ENCODE data around the gene NKTR.

The NKTR gene

DNA sequence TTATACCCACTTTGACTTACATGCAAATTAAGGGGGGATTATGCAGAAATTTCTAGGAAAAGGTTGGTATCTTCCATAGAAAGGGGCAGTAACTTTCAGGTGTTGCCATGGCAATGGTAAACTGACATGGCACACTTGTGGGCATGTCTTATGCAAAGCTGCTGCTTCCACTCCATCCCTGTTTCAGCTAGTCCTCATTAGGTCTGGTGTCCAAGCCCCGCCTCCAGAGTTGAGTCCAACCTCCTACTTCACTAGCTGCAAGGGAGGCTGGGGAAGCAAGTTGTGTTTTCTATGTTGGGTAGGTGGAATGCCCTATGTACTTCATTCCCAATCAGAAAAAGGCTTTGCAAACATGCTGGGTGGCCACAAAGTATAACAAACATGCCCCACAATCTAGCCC lies 70.2 kb downstream of the NKTR start:
- H3K4me3 ChIP-seq (ENCODE audit: low read depth, low read length), result no peak overlapping the region
- DNase-seq (ENCODE audit: low read depth), result no peak

GRCh38 chr3:42672515-42672914 lies 72.0 kb downstream of the NKTR start:
- DNase-seq (ENCODE audit: low read depth), result no peak
- no peak overlapping the region for H3K4me3 ChIP-seq (ENCODE audit: low read depth, low read length)

GRCh38 chr3:42673082-42673481 lies 72.6 kb downstream of the NKTR start:
- no peak overlapping the region for H3K4me3 ChIP-seq (ENCODE audit: low read depth, low read length)
- no peak for DNase-seq (ENCODE audit: low read depth)

GRCh38 chr3:42674146-42674545 lies 73.7 kb downstream of the NKTR start:
- no peak overlapping the region for H3K4me3 ChIP-seq (ENCODE audit: low read depth, low read length)
- no peak for DNase-seq (ENCODE audit: low read depth)

- no peak for DNase-seq (ENCODE audit: low read depth)
- H3K4me3 ChIP-seq (ENCODE audit: low read depth, low read length), result no peak overlapping the region
Observed at GRCh38 chr3:42675909-42676308, 75.4 kb downstream of the NKTR start.

DNA sequence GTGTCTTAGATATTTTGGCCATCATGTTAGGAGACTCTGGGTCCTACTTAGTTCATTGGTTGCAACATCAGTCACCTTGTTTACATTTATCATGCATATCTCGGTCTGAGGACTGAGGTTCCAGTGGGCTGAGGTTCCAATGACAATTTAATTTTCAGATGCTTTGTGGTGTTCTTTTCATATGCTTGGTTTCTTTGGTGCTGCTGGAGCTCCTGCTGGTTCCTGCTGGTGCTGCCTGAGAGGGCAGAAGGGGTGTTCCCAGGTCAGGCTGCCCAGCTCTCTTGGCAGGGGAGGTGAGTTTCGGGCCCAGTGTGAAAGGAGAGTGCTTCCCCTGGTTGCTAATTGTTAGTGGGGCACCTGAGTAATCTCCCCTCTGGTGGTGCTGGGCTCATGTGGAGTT lies 78.0 kb downstream of the NKTR start:
- no peak for DNase-seq (ENCODE audit: low read depth)
- H3K4me3 ChIP-seq (ENCODE audit: low read depth, low read length), result no peak overlapping the region

- DNase-seq (ENCODE audit: low read depth), result peak; percentile 19
- no peak overlapping the region for H3K4me3 ChIP-seq (ENCODE audit: low read depth, low read length)
Observed at GRCh38 chr3:42680271-42680670, 79.8 kb downstream of the NKTR start.

DNA sequence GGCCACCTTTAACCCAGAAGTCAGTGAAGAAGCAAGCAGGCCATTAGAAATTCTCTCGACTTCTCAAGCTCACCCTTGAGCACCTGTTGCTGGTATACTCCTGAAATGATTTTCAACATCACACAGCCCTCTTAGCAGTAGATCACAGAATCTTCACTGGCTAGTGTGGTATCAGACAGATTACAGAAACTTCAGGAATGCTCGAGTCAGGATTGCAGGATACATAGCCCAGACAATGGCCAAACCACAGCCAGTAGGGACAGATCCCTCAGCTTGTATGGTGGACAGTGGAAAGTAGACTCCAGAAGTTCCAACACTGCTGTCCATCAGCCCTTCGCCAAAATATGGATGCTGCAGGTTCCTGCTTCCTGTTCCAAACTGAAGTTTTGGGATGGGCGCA lies 80.3 kb downstream of the NKTR start:
- no peak for DNase-seq (ENCODE audit: low read depth)

GRCh38 chr3:42681361-42682038 lies 81.0 kb downstream of the NKTR start:
- no peak for DNase-seq (ENCODE audit: low read depth)
- no peak overlapping the region for H3K4me3 ChIP-seq (ENCODE audit: low read depth, low read length)

More for the DNA sequence above, 80.3 kb downstream of the NKTR start:
- no peak overlapping the region for H3K4me3 ChIP-seq (ENCODE audit: low read depth, low read length)

GRCh38 chr3:42682301-42683070 lies 82.0 kb downstream of the NKTR start:
- DNase-seq (ENCODE audit: low read depth), result no peak
- no peak overlapping the region for H3K4me3 ChIP-seq (ENCODE audit: low read depth, low read length)

GRCh38 chr3:42683875-42684598 lies 83.6 kb downstream of the NKTR start:
- DNase-seq (ENCODE audit: low read depth), result peak; percentile 89

GRCh38 chr3:42684632-42685362 lies 84.3 kb downstream of the NKTR start:
- no peak overlapping the region for H3K4me3 ChIP-seq (ENCODE audit: low read depth, low read length)
- DNase-seq (ENCODE audit: low read depth), result no peak

More at GRCh38 chr3:42683875-42684598, 83.6 kb downstream of the NKTR start:
- no peak overlapping the region for H3K4me3 ChIP-seq (ENCODE audit: low read depth, low read length)

DNA sequence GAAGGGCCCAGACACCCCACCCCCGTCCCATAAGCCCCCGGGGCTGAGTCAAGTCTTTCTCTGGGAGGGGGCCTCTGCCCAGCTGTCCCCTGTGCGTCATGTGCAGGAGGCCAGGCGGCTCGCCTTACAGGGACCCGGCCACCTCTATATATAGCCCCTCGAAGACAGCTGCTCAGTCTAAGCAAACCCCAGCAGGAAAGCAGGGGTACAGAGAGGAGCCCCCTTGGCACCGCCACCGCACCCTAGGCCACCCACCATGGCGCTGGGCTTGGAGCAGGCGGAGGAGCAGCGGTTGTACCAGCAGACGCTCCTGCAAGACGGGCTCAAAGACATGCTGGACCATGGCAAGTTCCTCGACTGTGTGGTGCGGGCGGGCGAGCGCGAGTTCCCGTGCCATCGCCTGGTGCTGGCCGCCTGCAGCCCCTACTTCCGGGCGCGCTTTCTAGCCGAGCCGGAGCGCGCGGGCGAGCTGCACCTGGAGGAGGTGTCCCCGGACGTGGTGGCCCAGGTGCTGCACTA lies 84.9 kb downstream of the NKTR start, which contains the start of gene KLHL40:
Gene KLHL40 (plus strand): TSS at position 175 of the 519 bp plus-strand sequence. CDS start 82 bp downstream, at position 257.
- peak within 1 kb of the TSS; percentile 27 for H3K4me3 ChIP-seq (ENCODE audit: low read depth, low read length)
- DNase-seq (ENCODE audit: low read depth), result no peak

DNA sequence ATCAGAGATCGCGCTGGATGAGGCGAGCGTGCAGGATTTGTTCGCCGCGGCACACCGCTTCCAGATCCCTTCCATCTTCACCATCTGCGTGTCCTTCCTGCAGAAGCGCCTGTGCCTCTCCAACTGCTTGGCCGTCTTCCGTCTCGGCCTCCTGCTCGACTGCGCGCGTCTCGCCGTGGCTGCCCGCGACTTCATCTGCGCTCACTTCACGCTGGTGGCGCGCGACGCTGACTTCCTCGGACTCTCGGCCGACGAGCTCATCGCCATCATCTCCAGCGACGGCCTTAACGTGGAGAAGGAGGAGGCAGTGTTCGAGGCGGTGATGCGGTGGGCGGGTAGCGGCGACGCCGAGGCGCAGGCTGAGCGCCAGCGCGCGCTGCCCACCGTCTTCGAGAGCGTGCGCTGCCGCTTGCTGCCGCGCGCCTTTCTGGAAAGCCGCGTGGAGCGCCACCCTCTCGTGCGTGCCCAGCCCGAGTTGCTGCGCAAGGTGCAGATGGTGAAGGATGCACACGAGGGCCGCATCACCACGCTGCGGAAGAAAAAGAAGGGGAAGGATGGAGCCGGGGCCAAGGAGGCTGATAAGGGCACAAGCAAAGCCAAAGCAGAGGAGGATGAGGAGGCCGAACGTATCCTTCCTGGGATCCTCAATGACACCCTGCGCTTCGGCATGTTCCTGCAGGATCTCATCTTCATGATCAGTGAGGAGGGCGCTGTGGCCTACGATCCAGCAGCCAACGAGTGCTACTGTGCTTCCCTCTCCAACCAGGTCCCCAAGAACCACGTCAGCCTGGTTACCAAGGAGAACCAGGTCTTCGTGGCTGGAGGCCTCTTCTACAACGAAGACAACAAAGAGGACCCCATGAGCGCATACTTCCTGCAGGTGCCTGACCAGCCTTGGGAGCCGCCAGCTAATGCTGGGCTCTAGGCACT lies 85.7 kb downstream of the NKTR start:
- no peak for DNase-seq (ENCODE audit: low read depth)
- peak overlapping the region; percentile 27 for H3K4me3 ChIP-seq (ENCODE audit: low read depth, low read length)

GRCh38 chr3:42686832-42687650 lies 86.6 kb downstream of the NKTR start:
- H3K4me3 ChIP-seq (ENCODE audit: low read depth, low read length), result no peak overlapping the region
- DNase-seq (ENCODE audit: low read depth), result no peak

DNA sequence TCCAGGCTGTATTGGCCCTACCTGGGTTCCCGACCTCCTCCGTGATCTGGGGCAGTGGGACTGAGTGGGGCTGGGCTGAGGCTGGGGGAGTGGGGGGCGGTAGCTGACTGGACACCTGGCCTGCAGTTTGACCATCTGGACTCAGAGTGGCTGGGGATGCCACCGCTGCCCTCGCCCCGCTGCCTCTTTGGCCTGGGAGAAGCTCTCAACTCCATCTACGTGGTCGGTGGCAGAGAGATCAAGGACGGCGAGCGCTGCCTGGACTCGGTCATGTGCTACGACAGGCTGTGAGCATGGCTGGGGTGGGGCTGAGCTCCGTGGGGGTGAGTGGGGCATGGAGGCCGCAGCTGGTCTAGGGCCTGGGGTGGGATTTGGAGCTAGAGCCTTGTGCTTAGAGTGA lies 87.5 kb downstream of the NKTR start:
- DNase-seq (ENCODE audit: low read depth), result no peak

More for the DNA sequence above, 87.5 kb downstream of the NKTR start:
- no peak overlapping the region for H3K4me3 ChIP-seq (ENCODE audit: low read depth, low read length)

Measured in skeletal muscle cell (primary cell).